Mesendoderm (in vitro differentiated cells): ENCODE results near the gene OLFML2A.

Experiments used
- DNase-seq: peaks from one replicate; pipeline ENCODE4 v3.0.0; 2013
- H2AK5ac ChIP-seq: 2 replicates; pipeline ENCODE4 v1.6.1; 2013; ENCODE audit warnings: low read length, inconsistent platforms
- H2BK120ac ChIP-seq: 2 replicates; pipeline ENCODE4 v1.6.1; 2013; ENCODE audit warnings: low read depth, mild to moderate bottlenecking, low read length, moderate library complexity, mixed read lengths
- H2BK15ac ChIP-seq: replicated peaks from 2 replicates; pipeline ENCODE4 v1.6.1; 2013; ENCODE audit warnings: low read depth, mild to moderate bottlenecking, moderate library complexity
- H2BK5ac ChIP-seq: 2 replicates; pipeline ENCODE4 v1.6.1; 2013; ENCODE audit warnings: low read length, inconsistent platforms
- H3K18ac ChIP-seq: 2 replicates; pipeline ENCODE4 v1.6.1; 2013; ENCODE audit warnings: mild to moderate bottlenecking, low read length, mixed read lengths
- H3K23ac ChIP-seq: one replicate; pipeline ENCODE4 v1.6.1; 2013; ENCODE audit warnings: low read length
- H3K27ac ChIP-seq: 2 replicates; pipeline ENCODE4 v1.5.1; 2013; ENCODE audit warnings: low read depth, mild to moderate bottlenecking, inconsistent platforms, low read length, moderate library complexity
- H3K27me3 ChIP-seq: 2 replicates; pipeline ENCODE4 v1.6.1; 2013; ENCODE audit warnings: low read length, control low read depth, mild to moderate bottlenecking, inconsistent platforms; ENCODE audit not compliant: insufficient read depth, poor library complexity
- H3K36me3 ChIP-seq: 2 replicates; pipeline ENCODE4 v1.6.1; 2013; ENCODE audit warnings: low read length, inconsistent platforms; ENCODE audit not compliant: control insufficient read depth, insufficient read depth
- H3K4ac ChIP-seq: one replicate; pipeline ENCODE4 v1.6.1; 2013; ENCODE audit warnings: low read depth, mild to moderate bottlenecking, low read length, moderate library complexity
- H3K4me1 ChIP-seq: 2 replicates; pipeline ENCODE4 v1.6.1; 2013; ENCODE audit warnings: low read depth, low read length, inconsistent platforms; ENCODE audit not compliant: control insufficient read depth
- H3K4me2 ChIP-seq: 2 replicates; pipeline ENCODE4 v1.6.1; 2013; ENCODE audit warnings: low read length
- H3K4me3 ChIP-seq: 2 replicates; pipeline ENCODE4 v1.5.1; 2013; ENCODE audit warnings: mild to moderate bottlenecking, low read length
- H3K56ac ChIP-seq: one replicate; pipeline ENCODE4 v1.6.1; 2013; ENCODE audit warnings: low read length
- H3K79me1 ChIP-seq: 2 replicates; pipeline ENCODE4 v1.6.1; 2013; ENCODE audit warnings: low read length, inconsistent platforms
- H3K79me2 ChIP-seq: 2 replicates; pipeline ENCODE4 v1.6.1; 2013; ENCODE audit warnings: mild to moderate bottlenecking, low read length; ENCODE audit not compliant: control insufficient read depth, insufficient read depth
- H3K9ac ChIP-seq: 2 replicates; pipeline ENCODE4 v1.6.1; 2013; ENCODE audit warnings: low read length, inconsistent platforms
- H4K5ac ChIP-seq: one replicate; pipeline ENCODE4 v1.6.1; 2013; ENCODE audit warnings: low read length
- H4K8ac ChIP-seq: one replicate; pipeline ENCODE4 v1.6.1; 2013; ENCODE audit warnings: low read depth, mild to moderate bottlenecking, control low read depth, low read length, moderate library complexity
- WGBS: extraction: QIAGEN DNeasy Blood & Tissue Kit; methylation state at CpG from one replicate; pipeline ENCODE4 v1.1.7; 2013; ENCODE audit warnings: low lambda C conversion rate, missing lambda C conversion rate; ENCODE audit not compliant: insufficient coverage; ENCODE audit errors: extremely low coverage; 5-methylcytosine and 5-hydroxymethylcytosine counted together

The OLFML2A gene

GRCh38 chr9:124756011-124756410, 20.9 kb upstream of the OLFML2A start:
- no peaks in the 10 kb centered on the region for H3K36me3 ChIP-seq
- no peak overlapping the region for H3K56ac ChIP-seq
- no peak overlapping the region for H3K9ac ChIP-seq
- no peak overlapping the region for H3K27ac ChIP-seq
- no peaks in the 10 kb centered on the region for H3K27me3 ChIP-seq
- no peak overlapping the region for H2BK5ac ChIP-seq
- H3K23ac ChIP-seq, result no peak overlapping the region
- no peak overlapping the region for H4K5ac ChIP-seq
- H3K4ac ChIP-seq, result no peak overlapping the region
- no peak overlapping the region for H2BK15ac ChIP-seq
- peaks cover 20% of the 10 kb centered on the region for H3K4me1 ChIP-seq
- H3K4me3 ChIP-seq, result no peak overlapping the region
- H3K79me1 ChIP-seq, result peaks cover 3% of the 10 kb centered on the region
- H3K79me2 ChIP-seq, result peaks cover 18% of the 10 kb centered on the region
- no peak overlapping the region for H3K4me2 ChIP-seq
- H2AK5ac ChIP-seq, result no peak overlapping the region
- DNase-seq, result no peak
- H4K8ac ChIP-seq, result no peak overlapping the region
- H2BK120ac ChIP-seq, result no peak overlapping the region
- no peak overlapping the region for H3K18ac ChIP-seq
- WGBS, result no CpG with 5 or more reads among the region's 2 CpGs

- no peak overlapping the region for H3K4ac ChIP-seq
- peaks cover 23% of the 10 kb centered on the region for H3K4me1 ChIP-seq
- H3K79me1 ChIP-seq, result peaks cover 3% of the 10 kb centered on the region
- H3K36me3 ChIP-seq, result no peaks in the 10 kb centered on the region
- H3K56ac ChIP-seq, result peak overlapping the region; percentile 31
- H3K27ac ChIP-seq, result peak overlapping the region; percentile 91
- peak overlapping the region; percentile 87 for H3K18ac ChIP-seq
- no peak overlapping the region for H2BK15ac ChIP-seq
- H3K79me2 ChIP-seq, result peaks cover 16% of the 10 kb centered on the region
- no peak overlapping the region for H4K5ac ChIP-seq
- H3K27me3 ChIP-seq, result no peaks in the 10 kb centered on the region
- H2BK5ac ChIP-seq, result no peak overlapping the region
- WGBS, result no CpG with 5 or more reads among the region's 6 CpGs
- peak overlapping the region; percentile 61 for H2BK120ac ChIP-seq
- H4K8ac ChIP-seq, result no peak overlapping the region
- H2AK5ac ChIP-seq, result no peak overlapping the region
- H3K9ac ChIP-seq, result peak overlapping the region; percentile 25
- no peak overlapping the region for H3K4me3 ChIP-seq
- peak; percentile 79 for DNase-seq
- H3K4me2 ChIP-seq, result peak overlapping the region; percentile 37
- H3K23ac ChIP-seq, result no peak overlapping the region
These were observed 19.3 kb upstream of the OLFML2A start for GRCh38 chr9:124757616-124758015.

GRCh38 chr9:124758061-124758460, 18.9 kb upstream of the OLFML2A start:
- peaks cover 14% of the 10 kb centered on the region for H3K79me2 ChIP-seq
- H3K4me1 ChIP-seq, result peaks cover 20% of the 10 kb centered on the region
- peak overlapping the region; percentile 91 for H3K27ac ChIP-seq
- no CpG with 5 or more reads among the region's 3 CpGs for WGBS
- no peak overlapping the region for H2AK5ac ChIP-seq
- no peak overlapping the region for H2BK15ac ChIP-seq
- peak overlapping the region; percentile 87 for H3K18ac ChIP-seq
- peak overlapping the region; percentile 37 for H3K4me2 ChIP-seq
- no peaks in the 10 kb centered on the region for H3K27me3 ChIP-seq
- peak; percentile 73 for DNase-seq
- peaks cover 2% of the 10 kb centered on the region for H3K79me1 ChIP-seq
- H3K56ac ChIP-seq, result peak overlapping the region; percentile 4
- no peak overlapping the region for H3K4me3 ChIP-seq
- no peak overlapping the region for H4K8ac ChIP-seq
- H3K4ac ChIP-seq, result no peak overlapping the region
- H4K5ac ChIP-seq, result no peak overlapping the region
- no peaks in the 10 kb centered on the region for H3K36me3 ChIP-seq
- peak overlapping the region; percentile 13 for H3K9ac ChIP-seq
- H3K23ac ChIP-seq, result no peak overlapping the region
- no peak overlapping the region for H2BK5ac ChIP-seq
- H2BK120ac ChIP-seq, result peak overlapping the region; percentile 61

GRCh38 chr9:124758691-124759090, 18.2 kb upstream of the OLFML2A start:
- Histone ChIP-seq H3K79me2 (peaks cover 13% of the 10 kb centered on the region), H3K4me2 (no peak overlapping the region), H2AK5ac (peak overlapping the region; percentile 18), H3K23ac (no peak overlapping the region), H3K56ac (peak overlapping the region; percentile 49), H2BK15ac (peak overlapping the region; percentile 78), H3K4ac (no peak overlapping the region), H3K18ac (peak overlapping the region; percentile 94), H2BK120ac (peak overlapping the region; percentile 23), H3K27ac (peak overlapping the region; percentile 60), H3K9ac (peak overlapping the region; percentile 8), H4K5ac (no peak overlapping the region), H4K8ac (no peak overlapping the region), H3K36me3 (no peaks in the 10 kb centered on the region), H3K4me1 (peaks cover 19% of the 10 kb centered on the region), H3K79me1 (peaks cover 2% of the 10 kb centered on the region), H3K4me3 (no peak overlapping the region), H2BK5ac (peak overlapping the region; percentile 6), H3K27me3 (no peaks in the 10 kb centered on the region)
- DNase-seq, result no peak

- peaks cover 15% of the 10 kb centered on the region for H3K4me1 ChIP-seq
- H3K79me2 ChIP-seq, result peaks cover 15% of the 10 kb centered on the region
- DNase-seq, result peak; percentile 64
- H3K79me1 ChIP-seq, result no peaks in the 10 kb centered on the region
- H2AK5ac ChIP-seq, result no peak overlapping the region
- no peaks in the 10 kb centered on the region for H3K27me3 ChIP-seq
- H3K18ac ChIP-seq, result peak overlapping the region; percentile 88
- no peak overlapping the region for H2BK120ac ChIP-seq
- no CpG with 5 or more reads among the region's 2 CpGs for WGBS
- no peak overlapping the region for H3K23ac ChIP-seq
- peak overlapping the region; percentile 10 for H3K9ac ChIP-seq
- H3K4ac ChIP-seq, result no peak overlapping the region
- no peaks in the 10 kb centered on the region for H3K36me3 ChIP-seq
- no peak overlapping the region for H4K5ac ChIP-seq
- H3K27ac ChIP-seq, result peak overlapping the region; percentile 74
- H3K4me3 ChIP-seq, result no peak overlapping the region
- no peak overlapping the region for H2BK5ac ChIP-seq
- no peak overlapping the region for H3K4me2 ChIP-seq
- H3K56ac ChIP-seq, result peak overlapping the region; percentile 57
- H2BK15ac ChIP-seq, result peak overlapping the region; percentile 89
- no peak overlapping the region for H4K8ac ChIP-seq
These were observed 17.6 kb upstream of the OLFML2A start for GRCh38 chr9:124759327-124759726.

GRCh38 chr9:124760719-124761118, 16.2 kb upstream of the OLFML2A start:
- H3K23ac ChIP-seq, result no peak overlapping the region
- H3K18ac ChIP-seq, result no peak overlapping the region
- DNase-seq, result peak; percentile 85
- no peak overlapping the region for H3K9ac ChIP-seq
- peaks cover 12% of the 10 kb centered on the region for H3K4me1 ChIP-seq
- no peak overlapping the region for H3K4me2 ChIP-seq
- no peak overlapping the region for H2BK5ac ChIP-seq
- no peaks in the 10 kb centered on the region for H3K36me3 ChIP-seq
- H3K27ac ChIP-seq, result peak overlapping the region; percentile 52
- H2AK5ac ChIP-seq, result no peak overlapping the region
- H3K79me2 ChIP-seq, result peaks cover 17% of the 10 kb centered on the region
- H3K4ac ChIP-seq, result no peak overlapping the region
- no peak overlapping the region for H2BK120ac ChIP-seq
- no peak overlapping the region for H2BK15ac ChIP-seq
- H3K56ac ChIP-seq, result no peak overlapping the region
- no peak overlapping the region for H3K4me3 ChIP-seq
- no peaks in the 10 kb centered on the region for H3K27me3 ChIP-seq
- H4K8ac ChIP-seq, result no peak overlapping the region
- H3K79me1 ChIP-seq, result no peaks in the 10 kb centered on the region
- WGBS, result no CpG with 5 or more reads among the region's 2 CpGs
- no peak overlapping the region for H4K5ac ChIP-seq
